H1 (cell line): ENCODE results near the gene GCLC. TPM values are rescaled to one million over a fixed set of nuclear protein-coding genes. Genes with fewer than 3 reads are reported as not detected.
A peak's percentile ranks its signal among the peaks of the same experiment; 100 is the strongest.

Experiments used
- CTCF ChIA-PET: fragments of 300-600 bp; sonication (Branson Sonifier 250); formaldehyde crosslinking; loops from one replicate; lab custom pipeline; 2021; ENCODE audit not compliant: partially characterized antibody; lab: Charles Lee
- POLR2A ChIA-PET: fragments of 300-600 bp; sonication (Branson Sonifier 250); formaldehyde crosslinking; loops from one replicate; lab custom pipeline; 2021; ENCODE audit warnings: inconsistent platforms; ENCODE audit not compliant: partially characterized antibody; lab: Charles Lee
- DNase-seq, 2 experiments: peaks; one replicate each; pipeline versions ENCODE4 v3.0.0 to v3.0.0-alpha.2; 2010 to 2022; ENCODE audit warnings: low spot score in 2 of 2, low read depth in 1 of 2, mixed read lengths in 1 of 2
- FAIRE-seq: peaks from 2 replicates; lab custom pipeline; 2011; peaks lifted over from hg19 to GRCh38; lab: Jason Lieb, UNC
- H2AFZ ChIP-seq: 2 replicates; pipeline ENCODE4 v1.8.1; 2012; ENCODE audit warnings: low read length, inconsistent platforms
- H2AK5ac ChIP-seq: 2 replicates; pipeline ENCODE4 v1.6.1; 2013; ENCODE audit warnings: low read depth, low read length
- H2BK120ac ChIP-seq: replicated peaks from 2 replicates; pipeline ENCODE3; 2013; ENCODE audit warnings: low read depth, low read length, inconsistent platforms
- H2BK12ac ChIP-seq: 2 replicates; pipeline ENCODE4 v1.6.1; 2013; ENCODE audit warnings: low read depth, low read length
- H2BK15ac ChIP-seq: 2 replicates; pipeline ENCODE4 v1.6.1; 2013; ENCODE audit warnings: low read length
- H2BK20ac ChIP-seq: 2 replicates; pipeline ENCODE4 v1.6.1; 2013; ENCODE audit warnings: low read length
- H2BK5ac ChIP-seq: 2 replicates; pipeline ENCODE4 v1.6.1; 2013; ENCODE audit warnings: low read depth, low read length
- H3K14ac ChIP-seq: 2 replicates; pipeline ENCODE4 v1.6.1; 2013; ENCODE audit warnings: inconsistent platforms; ENCODE audit not compliant: insufficient read length
- H3K18ac ChIP-seq: 2 replicates; pipeline ENCODE4 v1.6.1; 2013; ENCODE audit warnings: low read length; ENCODE audit errors: extremely low read depth
- H3K23ac ChIP-seq: 2 replicates; pipeline ENCODE4 v1.6.1; 2013; ENCODE audit warnings: inconsistent platforms; ENCODE audit not compliant: insufficient read length
- H3K23me2 ChIP-seq: 2 replicates; pipeline ENCODE4 v1.6.1; 2013; ENCODE audit warnings: low read depth, low read length
- H3K27ac ChIP-seq: 2 replicates; pipeline ENCODE4 v1.6.1; 2011; ENCODE audit warnings: low read depth, low read length, inconsistent platforms
- H3K27me3 ChIP-seq, 4 experiments: replicated peaks in 1 of 4; 1 replicate in 1 of 4; 2 replicates in 3 of 4; pipeline versions ENCODE4 v1.6.1 to v1.8.1; 2011 to 2013; ENCODE audit warnings: low read length in 3 of 4, mild to moderate bottlenecking in 3 of 4, inconsistent platforms in 2 of 4, mixed read lengths in 2 of 4, moderate library complexity in 1 of 4; ENCODE audit not compliant: control insufficient read depth in 3 of 4, insufficient read depth in 3 of 4; ENCODE audit errors: extremely low read depth in 1 of 4
- H3K36me3 ChIP-seq, 4 experiments: 2 replicates each; pipeline versions ENCODE4 v1.6.1 to v1.8.1; 2011 to 2013; ENCODE audit warnings: mild to moderate bottlenecking in 4 of 4, low read length in 3 of 4, moderate library complexity in 2 of 4, control low read depth in 1 of 4, inconsistent platforms in 1 of 4; ENCODE audit not compliant: insufficient read depth in 4 of 4, control insufficient read depth in 2 of 4
- H3K4ac ChIP-seq: replicated peaks from 2 replicates; pipeline ENCODE3; 2013; ENCODE audit warnings: low read length, low read depth, mixed read lengths, inconsistent platforms; ENCODE audit not compliant: insufficient read length
- H3K4me1 ChIP-seq, 4 experiments: replicated peaks in 1 of 4; 1 replicate in 1 of 4; 2 replicates in 3 of 4; pipeline versions ENCODE4 v1.6.1 to v1.8.1; 2011 to 2013; ENCODE audit warnings: low read length in 3 of 4, inconsistent platforms in 2 of 4, mixed read lengths in 1 of 4; ENCODE audit not compliant: insufficient read depth in 4 of 4, control insufficient read depth in 3 of 4
- H3K4me2 ChIP-seq, 2 experiments: 2 replicates each; pipeline versions ENCODE4 v1.6.1 to v1.8.1; 2011 to 2013; ENCODE audit warnings: low read depth in 2 of 2, low read length in 2 of 2, control low read depth in 1 of 2, inconsistent platforms in 1 of 2, mild to moderate bottlenecking in 1 of 2; ENCODE audit not compliant: insufficient read depth in 1 of 2
- H3K4me3 ChIP-seq, 4 experiments: fragments of 200-600, 300-600 bp in 1 of 4; sonication (generic), shearing (Covaris generic), sonication (Bioruptor Twin) in 1 of 4; 2 replicates each; pipeline versions ENCODE4 v1.5.1 to v1.8.1; 2011 to 2016; ENCODE audit warnings: low read length in 4 of 4, low read depth in 3 of 4, control low read depth in 2 of 4, inconsistent platforms in 2 of 4, mild to moderate bottlenecking in 2 of 4, mixed read lengths in 1 of 4, moderate library complexity in 1 of 4; ENCODE audit not compliant: insufficient read depth in 2 of 4; ENCODE audit errors: extremely low read depth in 1 of 4
- H3K56ac ChIP-seq: replicated peaks from 2 replicates; pipeline ENCODE3; 2013; ENCODE audit warnings: low read depth, mild to moderate bottlenecking, mixed read lengths, low read length, inconsistent platforms; ENCODE audit not compliant: insufficient read length
- H3K79me1 ChIP-seq: 2 replicates; pipeline ENCODE4 v1.6.1; 2013; ENCODE audit warnings: low read depth, low read length, control low read depth
- H3K79me2 ChIP-seq, 2 experiments: 2 replicates each; pipeline versions ENCODE4 v1.6.1 to v1.8.1; 2012 to 2013; ENCODE audit warnings: low read length in 2 of 2, mild to moderate bottlenecking in 2 of 2, inconsistent platforms in 1 of 2; ENCODE audit not compliant: insufficient read depth in 2 of 2, control insufficient read depth in 1 of 2
- H3K9ac ChIP-seq, 4 experiments: replicated peaks in 1 of 4; 1 replicate in 1 of 4; 2 replicates in 3 of 4; pipeline versions ENCODE4 v1.6.1 to v1.8.1; 2011 to 2013; ENCODE audit warnings: low read depth in 3 of 4, low read length in 3 of 4, control low read depth in 2 of 4, mild to moderate bottlenecking in 2 of 4, moderate library complexity in 2 of 4, inconsistent platforms in 1 of 4; ENCODE audit errors: extremely low read depth in 1 of 4
- H3K9me3 ChIP-seq, 2 experiments: 2 replicates each; pipeline versions ENCODE4 v1.6.1 to v1.8.1; 2012 to 2013; ENCODE audit warnings: mild to moderate bottlenecking in 2 of 2, moderate library complexity in 2 of 2, control low read depth in 1 of 2, inconsistent platforms in 1 of 2, low read depth in 1 of 2, low read length in 1 of 2, mixed read lengths in 1 of 2; ENCODE audit not compliant: insufficient read depth in 2 of 2
- H4K20me1 ChIP-seq, 2 experiments: replicated peaks in 1 of 2; 2 replicates each; pipeline versions ENCODE3 to v1.8.1; 2011 to 2013; ENCODE audit warnings: inconsistent platforms in 2 of 2, low read length in 2 of 2, mild to moderate bottlenecking in 1 of 2; ENCODE audit not compliant: insufficient read depth in 2 of 2, control insufficient read depth in 1 of 2
- H4K5ac ChIP-seq: 2 replicates; pipeline ENCODE4 v1.6.1; 2013; ENCODE audit warnings: low read length, low read depth, mixed read lengths, inconsistent platforms; ENCODE audit not compliant: insufficient read length
- H4K8ac ChIP-seq: 2 replicates; pipeline ENCODE4 v1.8.0; 2013; ENCODE audit warnings: mild to moderate bottlenecking, moderate library complexity, low read length, inconsistent platforms; ENCODE audit not compliant: insufficient read depth; ENCODE audit errors: extremely low read depth
- H4K91ac ChIP-seq: replicated peaks from 2 replicates; pipeline ENCODE3; 2013; ENCODE audit warnings: low read length, mixed read lengths, inconsistent platforms; ENCODE audit not compliant: insufficient read length
- CBX8 ChIP-seq: fragments of 300-800, 300-1000 bp; sonication (generic); IDR thresholded peaks from 2 replicates; pipeline ENCODE4 v1.7.1; 2016; ENCODE audit warnings: low read depth, low read length, borderline replicate concordance
- CEBPB ChIP-seq: IDR thresholded peaks from 2 replicates; pipeline ENCODE4 v1.6.1; 2012; ENCODE audit warnings: low read depth, low read length
- EZH2 ChIP-seq: fragments of 200-600 bp; sonication (generic); IDR thresholded peaks from 2 replicates; pipeline ENCODE4 v1.7.1; 2012; ENCODE audit warnings: low read depth, mild to moderate bottlenecking, moderate library complexity, low read length, inconsistent platforms; ENCODE audit not compliant: severe bottlenecking
- HDAC6 ChIP-seq: IDR thresholded peaks from one replicate; pipeline ENCODE4 v1.7.1; 2012; ENCODE audit warnings: low read depth, mild to moderate bottlenecking, inconsistent platforms, low read length, moderate library complexity
- KDM4A ChIP-seq: IDR thresholded peaks from one replicate; pipeline ENCODE4 v1.7.1; 2012; ENCODE audit warnings: low read depth, mild to moderate bottlenecking, moderate library complexity, low read length, inconsistent platforms; ENCODE audit not compliant: severe bottlenecking
- MAFK ChIP-seq: IDR thresholded peaks from 2 replicates; pipeline ENCODE4 v1.6.1; 2012; ENCODE audit warnings: low read depth, mild to moderate bottlenecking, improper control_type of control experiment, low read length
- POLR2A ChIP-seq, 2 experiments: IDR thresholded peaks; 1 replicate in 1 of 2; 2 replicates in 1 of 2; pipeline ENCODE4 v1.6.1; 2011; ENCODE audit warnings: low read depth in 2 of 2, low read length in 2 of 2, mild to moderate bottlenecking in 2 of 2; ENCODE audit errors: control extremely low read depth in 1 of 2
- RFX5 ChIP-seq: IDR thresholded peaks from 2 replicates; pipeline ENCODE4 v1.6.1; 2011; ENCODE audit warnings: low read depth, low read length, improper control_type of control experiment, borderline replicate concordance
- RXRA ChIP-seq: IDR thresholded peaks from 2 replicates; pipeline ENCODE4 v1.6.1; 2011; ENCODE audit warnings: low read depth, mild to moderate bottlenecking, low read length, moderate library complexity; ENCODE audit not compliant: insufficient read depth
- SAP30 ChIP-seq: fragments of 300-600 bp; sonication (generic); IDR thresholded peaks from 2 replicates; pipeline ENCODE4 v1.7.1; 2012; ENCODE audit warnings: low read length, moderate library complexity, mild to moderate bottlenecking, inconsistent platforms; ENCODE audit not compliant: insufficient read depth, insufficient replicate concordance
- SIN3A ChIP-seq, 2 experiments: IDR thresholded peaks in 1 of 2; conservative IDR thresholded peaks in 1 of 2; 2 replicates each; pipeline ENCODE4 v1.6.1; 2011 to 2012; ENCODE audit warnings: low read length in 2 of 2, improper control_type of control experiment in 1 of 2, low read depth in 1 of 2, mild to moderate bottlenecking in 1 of 2
- SIX5 ChIP-seq: IDR thresholded peaks from 2 replicates; pipeline ENCODE4 v1.6.1; 2011; ENCODE audit warnings: mild to moderate bottlenecking, low read depth, low read length
- SP1 ChIP-seq: IDR thresholded peaks from 2 replicates; pipeline ENCODE4 v1.6.1; 2011; ENCODE audit warnings: low read depth, low read length
- TAF1 ChIP-seq: IDR thresholded peaks from 2 replicates; pipeline ENCODE4 v1.6.1; 2011; ENCODE audit warnings: mild to moderate bottlenecking, low read depth, low read length
- TCF12 ChIP-seq: IDR thresholded peaks from 2 replicates; pipeline ENCODE4 v1.6.1; 2011; ENCODE audit warnings: low read depth, mild to moderate bottlenecking, low read length
- WGBS, 2 experiments: shearing (Covaris generic) in 1 of 2; methylation state at CpG; one replicate each; pipeline versions ENCODE4 v1.1.6 to v1.1.7; 2013 to 2015; ENCODE audit warnings: low lambda C conversion rate in 2 of 2, mixed read lengths in 2 of 2, inconsistent platforms in 1 of 2, low coverage in 1 of 2, missing lambda C conversion rate in 1 of 2; ENCODE audit not compliant: insufficient replicate concordance in 2 of 2, insufficient coverage in 1 of 2, insufficient read length in 1 of 2; ENCODE audit errors: extremely low coverage in 1 of 2, missing lambda C conversion rate in 1 of 2; 5-methylcytosine and 5-hydroxymethylcytosine counted together
- polyA plus RNA-seq, 7 experiments: library from polyadenylated mRNA; depleted of rRNA in 3 of 7; stranded (reverse) in 5 of 7; unstranded in 2 of 7; fragments of >200 nt in 5 of 7; fragments of 200-250 nt in 2 of 7; gene quantifications; 1 replicate in 5 of 7; 2 replicates in 1 of 7; 4 replicates in 1 of 7; pipeline versions ENCODE4 v1.2.1 to v1.2.3, GENCODE V29; 2011 to 2013; ENCODE audit warnings: missing spikeins in 2 of 7, mixed read lengths in 2 of 7
- total RNA-seq: library from RNA; stranded (reverse); fragmentation: NEBNext Ultra II Directional; extraction: Animal tissue kit (Norgen Biotek cat#: 25700); gene quantifications from 2 replicates; pipeline ENCODE4 v1.2.1, GENCODE V29; 2021

Gene GCLC
- total and polyA plus RNA-seq, 2 of the 8 experiments (the other 6 are each of a cell fraction or from before 2014, with no cell fraction given) = 15.8 to 54.0 TPM

DNA sequence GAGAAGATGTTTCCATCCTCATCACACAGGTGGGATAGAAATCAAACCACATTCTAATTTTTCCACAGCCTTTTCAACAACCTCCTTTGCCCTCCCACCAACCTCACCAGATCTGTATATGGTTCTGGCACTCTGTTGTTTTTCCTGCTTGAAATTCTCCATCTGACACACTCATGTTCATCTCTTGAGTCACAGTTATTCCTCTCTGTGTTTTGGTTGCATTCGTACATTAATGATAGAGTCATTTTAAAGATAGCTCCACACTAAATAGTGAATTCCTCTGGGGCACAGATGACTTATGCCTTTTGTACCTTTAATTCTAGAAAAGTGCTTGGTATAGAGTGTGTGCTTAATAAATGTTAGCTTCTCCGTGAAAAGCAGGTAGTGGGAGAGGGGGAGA, 1.4 kb upstream of the GCLC start:
- no peak for DNase-seq
- TF ChIP-seq SIN3A (conservative IDR thresholded peaks at IDR 0.05 in 1 of 2, IDR thresholded peaks at IDR 0.05 in 1 of 2; ENCODE audit: low read depth in 1 of 2, low read length in 2 of 2) (no peak), HDAC6 (no peak), TAF1 (no peak), SAP30 (no peak), RFX5 (no peak), MAFK (no peak), CEBPB (no peak), POLR2A (IDR thresholded peaks at IDR 0.05; ENCODE audit: control extremely low read depth in 1 of 2, low read depth in 2 of 2, low read length in 2 of 2) (no peak), CBX8 (no peak), RXRA (no peak), EZH2 (no peak), SIX5 (no peak), SP1 (no peak), TCF12 (no peak), KDM4A (no peak)

More for the DNA sequence above, 1.4 kb upstream of the GCLC start:
- Histone ChIP-seq H2BK5ac (no peak overlapping the region), H3K4me1 (peaks cover 3 to 13% (median 7%) of the 10 kb centered on the region in 4 experiments; a peak in 5 of 7 replicates), H3K9ac (no peak overlapping the region), H2BK15ac (no peak overlapping the region), H3K23me2 (peaks cover 19% of the 10 kb centered on the region), H3K79me2 (peaks cover 0 to 19% of the 10 kb centered on the region in 2 experiments; a peak in 3 of 4 replicates), H3K4me3 (no peak overlapping the region), H3K14ac (no peak overlapping the region), H4K20me1 (no peaks in the 10 kb centered on the region), H3K23ac (no peak overlapping the region), H3K9me3 (no peaks in the 10 kb centered on the region), H4K8ac (no peak overlapping the region), H2AK5ac (no peak overlapping the region), H4K91ac (no peak overlapping the region), H4K5ac (no peak overlapping the region), H3K18ac (no peak overlapping the region), H3K27ac (no peak overlapping the region), H3K4me2 (no peak overlapping the region; a peak in 1 of 4 replicates), H3K79me1 (peaks cover 5% of the 10 kb centered on the region; the same call in 1 of the 2 replicates), H3K36me3 (no peaks in the 10 kb centered on the region), H3K56ac (no peak overlapping the region), H2BK12ac (0 out of 2 replicates have a peak overlapping the region, but pooled peaks have one; percentile 55), H2BK20ac (no peak overlapping the region), H3K4ac (no peak overlapping the region), H2AFZ (no peak overlapping the region), H2BK120ac (no peak overlapping the region), H3K27me3 (peaks cover 0 to 12% (median 8%) of the 10 kb centered on the region in 4 experiments; a peak in 5 of 7 replicates)
- FAIRE-seq = no peak
- POLR2A ChIA-PET = interaction anchor here (1.2 kb wide), 1 partner anchor 14 kb away, joined by 3 read pairs; no protein-coding TSS in a partner anchor
- WGBS, 2 experiments = 76% methylated on average over 2 of the region's 2 CpGs; no CpG with 5 or more reads in 1 of the 2 experiments
- CTCF ChIA-PET = interaction anchor here (0.6 kb wide), 1 partner anchor 180 kb away, joined by 4 read pairs; no protein-coding TSS in a partner anchor
